NCI-H460 (cell line): Measurements from ENCODE around the gene TSPAN5. TPM values are rescaled to one million over a fixed set of nuclear protein-coding genes. Genes with fewer than 3 reads are reported as not detected.

Experiments
- DNase-seq: peaks from one replicate; pipeline ENCODE4 v3.0.0-alpha.2; 2016; ENCODE audit warnings: low read depth; ENCODE audit errors: extremely low read depth
- total RNA-seq: library from RNA; depleted of rRNA; stranded (reverse); fragments of >200 nt; shearing (Covaris generic); gene quantifications from 2 replicates; pipeline ENCODE4 v1.2.3, GENCODE V29; 2014

The TSPAN5 gene
- total RNA-seq, 1 experiment from 2014 or later = 3.0 TPM

DNA sequence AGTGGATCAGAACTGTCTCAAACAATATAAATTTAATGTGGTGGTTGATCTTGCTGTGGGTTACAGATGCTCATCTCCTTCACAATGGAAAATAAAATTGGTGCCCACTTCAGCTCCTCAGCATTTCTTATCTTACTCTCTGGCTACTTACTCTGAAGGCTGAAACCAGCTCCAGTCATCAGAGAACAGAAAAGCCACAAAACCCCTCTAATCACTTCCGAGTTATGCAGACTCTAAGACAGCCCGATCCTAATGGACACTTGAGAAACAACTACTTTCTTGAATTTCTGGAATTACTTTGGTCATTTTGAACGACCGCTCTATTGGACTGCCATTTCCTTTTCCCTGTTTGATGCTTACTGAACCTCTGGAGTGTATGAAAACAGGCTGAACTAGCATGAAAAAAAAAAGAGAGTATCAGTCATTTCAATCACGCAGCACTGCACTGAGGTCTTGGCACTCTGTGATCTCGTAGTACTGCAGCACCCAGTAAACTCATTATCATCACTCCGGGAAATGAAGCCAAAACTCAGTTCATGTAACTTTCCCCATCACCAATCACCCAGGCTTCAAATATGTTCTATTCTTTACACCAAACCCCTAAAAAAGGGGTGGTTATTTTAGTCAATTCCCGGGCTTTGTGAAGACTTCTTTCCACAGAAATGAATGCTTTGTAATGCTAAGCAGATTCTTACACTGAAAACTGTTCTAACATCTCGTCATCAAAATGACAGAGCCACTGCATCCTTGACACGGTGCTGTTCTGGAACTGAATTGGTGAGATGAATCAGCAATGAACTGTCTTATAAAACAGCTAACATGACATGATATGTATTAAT is 54.5 kb downstream of the TSPAN5 start:
- DNase-seq = no peak

DNA sequence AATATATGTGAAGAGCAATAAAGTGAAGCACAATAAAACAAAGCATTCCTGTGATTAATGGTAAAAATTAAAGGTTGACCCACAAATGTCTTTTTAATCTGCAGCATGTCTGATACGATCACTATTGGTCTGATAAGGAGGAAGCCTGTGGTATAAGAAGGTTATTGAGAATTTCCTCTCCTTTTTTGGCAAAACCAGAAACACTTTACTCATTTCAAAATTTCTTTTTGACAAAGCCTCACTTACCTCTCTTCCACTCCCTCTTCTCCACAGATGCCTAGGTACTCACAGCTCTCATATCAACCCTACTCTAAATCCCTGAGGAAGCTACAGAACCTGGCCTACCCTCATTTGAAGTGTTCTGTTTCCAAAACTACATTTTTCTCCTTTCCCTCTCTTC is 56.1 kb downstream of the TSPAN5 start:
- no peak for DNase-seq

DNA sequence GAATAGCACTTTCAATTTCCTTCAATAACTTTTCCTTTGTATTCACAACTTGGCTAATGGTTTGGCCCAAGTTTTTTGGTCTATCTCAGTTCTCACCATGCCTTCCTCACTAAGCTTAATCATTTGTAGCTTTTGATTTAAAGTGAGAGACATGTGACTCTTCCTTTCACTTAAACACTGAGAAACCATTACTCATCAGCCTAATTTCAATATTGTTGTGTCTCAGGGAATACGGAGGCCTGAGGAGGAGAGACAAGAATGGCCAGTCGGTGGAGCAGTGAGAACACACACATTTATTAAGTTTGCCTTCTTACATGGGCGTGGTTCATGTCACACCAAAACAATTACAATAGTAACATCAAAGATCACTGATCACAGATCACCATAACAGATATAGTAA is 56.7 kb downstream of the TSPAN5 start:
- no peak for DNase-seq

DNA sequence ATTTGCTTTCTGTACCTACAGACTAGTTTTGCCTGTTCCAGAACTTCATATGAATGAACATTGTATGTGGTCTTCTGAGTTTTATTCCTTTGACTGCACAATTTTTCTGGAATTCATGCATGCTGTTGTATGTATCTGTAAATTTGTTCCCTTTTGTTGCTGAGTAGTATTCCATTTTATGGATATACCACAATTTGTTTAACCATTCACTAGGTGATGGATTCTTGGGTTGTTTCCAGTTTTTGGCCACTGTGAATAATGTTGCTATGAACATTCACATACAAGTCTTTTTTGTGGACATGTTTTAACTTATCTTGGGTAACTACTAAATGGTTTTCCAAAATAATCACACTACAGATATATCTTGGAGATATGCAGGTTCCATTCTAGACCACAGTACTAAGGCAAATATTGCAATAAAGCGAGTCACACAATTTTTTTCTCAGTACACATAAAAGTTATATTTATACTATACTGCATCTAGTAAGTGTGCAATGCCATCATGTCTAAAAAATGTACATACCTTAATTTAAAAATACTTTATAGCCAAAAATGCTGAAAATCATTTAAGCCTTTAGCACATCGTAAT is 58.7 kb downstream of the TSPAN5 start:
- no peak for DNase-seq

GRCh38 chr4:98586962-98587354 is 71.5 kb downstream of the TSPAN5 start:
- no peak for DNase-seq

DNA sequence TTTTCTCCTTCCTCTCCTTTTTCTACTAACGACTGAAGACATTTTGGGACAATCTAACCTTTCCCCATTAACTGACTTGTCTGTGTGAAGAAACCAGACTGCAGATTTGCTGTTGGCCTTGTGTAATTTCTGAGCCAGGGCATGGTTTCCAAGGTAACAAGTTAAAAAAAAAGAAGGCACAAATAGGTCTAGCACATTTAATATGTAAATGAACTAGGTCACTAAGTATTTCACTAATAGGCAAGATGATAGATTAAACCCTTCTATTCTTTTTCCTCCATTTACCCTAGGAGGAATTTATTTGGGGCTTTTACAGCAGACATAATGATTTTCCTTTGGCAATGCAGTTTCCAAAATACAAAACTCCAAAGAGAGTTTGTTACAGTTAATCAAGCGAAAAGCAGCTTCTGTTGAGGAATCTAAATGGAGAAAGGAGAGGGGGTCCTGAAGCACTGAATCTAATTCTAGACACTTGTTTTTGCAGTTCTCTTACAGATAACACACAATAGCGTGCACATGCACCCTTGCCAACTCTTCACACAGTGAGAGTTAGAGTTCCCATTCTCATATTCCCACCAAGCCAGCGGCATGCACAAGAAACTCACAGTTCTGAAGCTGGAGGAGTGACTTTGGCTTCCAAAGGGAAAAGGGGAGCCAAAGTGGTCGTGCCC is 72.0 kb downstream of the TSPAN5 start:
- DNase-seq = no peak

DNA sequence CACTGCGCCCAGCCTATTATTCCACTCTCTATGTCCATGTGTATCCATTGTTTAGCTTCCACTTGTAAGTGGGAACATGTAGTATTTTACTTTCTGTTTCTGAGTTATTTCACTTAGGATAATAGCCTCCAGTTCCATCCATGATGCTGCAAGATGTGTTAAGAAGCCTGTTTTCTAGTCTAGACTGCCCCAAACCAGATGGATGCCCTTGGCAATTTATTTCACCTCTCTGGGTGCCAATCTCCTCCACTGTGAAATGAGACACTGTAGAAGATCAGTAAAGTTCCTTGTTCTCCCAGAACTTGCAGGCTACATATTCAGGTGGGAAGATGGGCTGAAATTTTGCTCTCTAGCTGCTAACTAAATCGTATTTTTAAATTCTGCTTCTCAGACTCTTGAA is 72.8 kb downstream of the TSPAN5 start:
- no peak for DNase-seq

- no peak for DNase-seq
These were observed 74.1 kb downstream of the TSPAN5 start for GRCh38 chr4:98584265-98584664.

DNA sequence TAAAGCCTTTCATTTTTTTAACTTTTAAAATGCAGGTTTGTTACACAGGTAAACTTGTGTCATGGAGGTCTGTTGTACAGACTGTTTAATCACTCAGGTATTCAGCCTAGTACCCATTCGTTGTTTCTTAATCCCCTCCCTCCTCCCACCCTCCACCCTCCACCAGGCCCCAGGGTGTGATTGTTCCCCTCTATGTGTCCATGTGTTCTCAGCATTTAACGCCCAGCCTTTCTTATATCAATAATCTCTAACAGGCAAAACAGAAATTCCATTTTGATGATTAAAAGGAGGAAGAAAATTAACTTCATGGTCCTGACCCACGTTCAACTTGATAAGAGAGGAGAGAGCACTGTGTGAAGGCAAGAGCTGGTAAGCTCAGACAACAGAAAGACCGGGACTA is 75.1 kb downstream of the TSPAN5 start:
- DNase-seq = no peak

DNA sequence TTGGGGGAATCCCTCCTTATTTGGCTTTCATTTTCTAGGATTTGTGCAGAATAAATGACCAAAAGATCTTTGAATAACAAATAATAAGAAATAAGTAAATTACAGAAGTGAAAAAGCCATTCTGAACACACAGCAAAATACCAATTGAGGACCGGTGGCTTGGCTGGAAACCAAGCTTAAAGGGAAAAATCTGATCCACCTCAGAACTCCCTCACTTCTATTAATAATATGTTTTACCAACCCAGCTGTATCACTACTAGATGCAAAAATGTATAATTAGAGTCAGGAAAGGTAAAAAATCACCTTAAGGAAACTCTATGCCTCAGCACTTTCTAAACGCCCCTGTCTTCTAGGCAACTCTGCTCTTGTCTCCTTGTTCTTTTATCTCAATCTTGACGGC is 77.3 kb downstream of the TSPAN5 start:
- DNase-seq = no peak

DNA sequence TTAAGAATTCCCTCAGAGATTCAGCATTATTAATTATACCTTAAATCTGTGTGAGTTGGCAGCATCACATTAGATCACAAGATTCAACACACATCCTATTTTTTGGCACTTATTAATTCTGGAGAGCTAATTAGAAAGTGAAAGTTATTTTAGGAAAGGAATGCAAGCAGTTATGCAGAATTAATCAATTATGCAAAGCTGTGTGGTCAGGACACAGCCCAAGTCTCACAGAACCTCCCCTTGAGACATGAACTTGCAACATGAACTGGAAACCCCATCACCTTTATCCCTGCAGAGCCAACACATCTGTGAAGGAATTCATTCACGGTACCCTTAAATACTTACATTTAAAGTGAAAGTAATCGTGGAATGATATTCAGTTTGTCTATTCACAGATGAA is 80.5 kb downstream of the TSPAN5 start:
- no peak for DNase-seq

DNA sequence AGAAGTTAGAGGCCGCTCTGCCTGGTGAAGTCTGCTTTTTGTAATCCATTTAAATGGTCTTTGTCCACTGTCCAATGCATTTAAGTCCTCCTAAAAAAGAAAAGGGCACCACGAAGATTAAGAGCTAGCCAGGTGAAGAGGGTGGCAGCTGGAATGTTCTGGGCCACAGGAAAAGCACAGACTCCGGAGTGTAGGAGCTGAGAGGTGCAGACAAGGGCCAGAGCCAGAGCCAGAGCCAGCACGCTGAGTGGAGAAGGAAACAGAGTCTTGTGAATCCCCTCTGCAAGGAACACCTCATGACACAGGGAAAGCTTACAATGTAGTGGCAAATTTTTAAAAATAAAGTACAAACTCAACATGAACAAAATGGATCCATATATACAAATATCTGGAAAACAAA is 83.6 kb downstream of the TSPAN5 start:
- DNase-seq = no peak

DNA sequence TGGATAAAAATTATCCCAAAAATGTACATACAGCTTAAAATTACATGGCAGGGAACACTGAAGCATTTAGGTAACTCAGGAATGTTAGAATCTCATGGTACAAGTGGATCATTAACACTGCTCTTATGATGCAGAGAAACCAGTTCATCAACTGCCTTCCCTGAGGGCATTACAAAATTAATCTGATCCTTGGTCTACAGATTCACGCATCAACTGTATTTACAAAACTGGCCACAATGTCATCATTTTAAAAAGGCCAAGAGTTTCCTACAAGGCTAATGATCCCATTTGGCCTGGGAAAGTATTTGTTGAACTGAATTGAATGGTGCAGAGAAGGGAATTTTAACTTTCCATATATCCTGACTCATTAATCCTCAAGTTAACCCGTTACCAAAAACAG is 84.6 kb downstream of the TSPAN5 start:
- DNase-seq = no peak

DNA sequence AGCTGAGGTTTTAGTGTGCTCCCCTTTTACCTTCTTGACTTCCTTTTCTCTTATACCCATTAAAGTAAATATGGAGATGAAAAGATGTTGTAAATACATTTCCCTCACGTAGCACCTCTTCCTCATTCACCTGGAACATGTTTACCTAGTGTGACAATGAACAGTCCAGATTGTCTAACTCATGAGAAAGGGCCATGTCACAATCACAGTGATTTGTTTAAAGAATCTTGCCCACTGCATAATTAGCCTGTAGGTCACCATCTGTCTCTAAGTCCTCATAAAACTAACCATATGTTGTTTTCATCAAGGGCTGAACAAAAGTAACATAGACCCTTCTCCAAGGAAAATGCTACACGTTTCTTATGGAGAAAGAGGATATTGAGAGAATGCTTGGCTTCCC is 85.7 kb downstream of the TSPAN5 start:
- no peak for DNase-seq

GRCh38 chr4:98571161-98571786 is 87.1 kb downstream of the TSPAN5 start:
- no peak for DNase-seq

GRCh38 chr4:98570151-98570797 is 88.1 kb downstream of the TSPAN5 start:
- no peak for DNase-seq

DNA sequence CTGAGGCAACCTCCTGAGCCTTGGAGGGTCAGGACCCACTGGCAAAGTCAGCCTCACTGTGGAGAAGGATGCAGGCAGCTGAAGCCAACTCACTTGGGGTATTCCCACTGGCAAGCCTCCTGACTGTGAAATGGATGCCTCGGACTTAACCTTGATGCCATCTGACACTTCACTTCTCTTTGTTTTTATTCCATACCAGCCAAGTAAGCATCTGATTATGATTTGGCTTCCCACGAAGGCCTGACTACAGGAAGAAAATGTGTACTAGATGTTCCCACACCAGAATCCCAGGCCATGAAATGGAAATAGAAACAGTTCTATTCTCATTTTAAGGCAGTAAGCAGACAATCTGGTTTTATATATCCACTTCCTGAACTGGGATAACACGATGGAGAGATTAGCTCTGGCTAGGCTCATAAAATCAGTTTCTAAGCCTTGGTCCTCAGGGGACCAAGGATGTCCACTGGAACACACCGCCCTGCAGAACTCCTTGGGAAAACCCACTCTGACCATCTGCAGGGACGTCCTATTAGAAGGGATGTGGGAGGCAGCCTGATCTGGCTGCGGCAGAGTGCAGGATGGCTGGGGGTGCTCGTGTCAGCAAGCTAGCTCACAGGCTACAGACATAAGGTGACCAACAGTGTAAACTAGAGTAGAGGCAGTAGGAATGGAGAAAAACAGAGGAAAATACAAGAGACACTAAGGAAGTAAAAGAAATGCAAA is 89.3 kb downstream of the TSPAN5 start:
- DNase-seq = no peak

DNA sequence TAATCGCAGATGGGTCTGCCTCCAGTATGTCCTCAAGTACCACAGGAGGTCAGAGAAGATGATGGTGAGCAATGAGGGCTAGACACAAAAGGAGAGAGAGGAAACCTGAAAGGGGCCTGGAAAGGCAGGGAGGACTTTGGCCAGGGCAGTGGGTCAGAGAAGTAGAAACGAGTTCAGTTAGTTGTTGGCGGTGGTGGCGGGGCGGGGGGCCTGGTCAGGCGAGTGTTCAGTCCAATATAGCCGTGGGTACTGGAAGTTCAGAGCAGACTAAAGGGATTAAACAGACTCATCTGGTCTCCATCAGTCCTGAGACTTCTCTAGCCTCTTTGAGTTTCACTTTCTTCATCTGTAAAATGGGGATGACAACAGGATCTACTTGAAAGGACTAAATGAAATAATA is 90.8 kb downstream of the TSPAN5 start:
- DNase-seq = no peak

DNA sequence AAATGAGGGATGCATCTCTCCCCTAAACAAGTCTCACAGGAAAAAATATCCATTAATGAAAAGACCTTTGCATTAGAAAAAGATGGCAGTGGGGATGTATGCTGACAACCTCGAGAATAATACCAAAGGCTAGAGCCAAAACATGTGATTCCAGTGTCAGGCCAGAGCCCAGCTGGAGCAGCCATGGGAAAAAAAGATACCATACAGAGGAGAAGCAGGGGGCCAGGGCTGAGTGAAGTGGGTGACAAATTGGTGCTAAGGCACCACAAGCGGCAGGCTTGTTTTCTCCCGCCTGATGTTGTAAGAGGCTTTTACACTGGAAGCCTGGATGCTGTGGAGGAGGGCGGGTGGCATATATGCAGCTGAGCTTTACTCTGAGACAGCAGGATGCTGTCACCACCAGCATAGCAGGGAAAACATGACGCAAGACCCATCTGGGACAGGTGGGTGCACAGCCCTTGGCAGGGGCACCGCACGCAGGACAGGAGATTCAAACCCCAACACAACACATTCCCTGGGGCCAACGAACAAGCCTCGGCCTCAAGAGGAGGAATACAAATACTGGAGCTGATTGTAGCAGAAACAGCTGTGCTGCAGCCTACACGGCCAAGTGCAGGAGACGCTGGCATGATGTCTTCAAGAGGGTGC is 91.9 kb downstream of the TSPAN5 start:
- DNase-seq = no peak
